ENCODE measurements around the gene WNT5A. TPM values are rescaled to one million over a fixed set of nuclear protein-coding genes. Genes with fewer than 3 reads are reported as not detected.

The WNT5A gene
- polyA plus RNA-seq, 2 of the 4 experiments (the other 2 are of a cell fraction), result 0.10 to 1.1 TPM

DNA sequence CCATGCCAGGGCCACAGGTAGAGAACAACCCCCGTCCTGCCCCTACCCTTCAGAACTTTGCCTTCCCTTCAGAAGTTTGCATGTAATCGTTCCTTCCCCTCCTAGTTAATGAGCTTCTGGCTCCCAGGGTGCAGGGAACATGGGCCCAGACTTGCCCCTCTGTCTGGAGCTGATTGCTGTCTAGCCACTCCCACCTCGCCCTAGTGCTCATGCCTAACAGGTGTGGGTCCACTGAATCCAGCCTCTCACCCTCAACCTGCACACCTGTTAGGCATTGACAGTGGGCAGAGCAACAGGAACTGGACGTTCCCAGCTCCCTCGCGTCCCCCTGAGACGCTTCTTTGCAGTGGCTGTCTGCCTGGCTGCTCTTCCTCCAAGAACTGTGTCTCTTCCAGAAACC lies 40.3 kb downstream of the WNT5A start:
- no peak overlapping the region for H3K4me2 ChIP-seq
- no peak overlapping the region for H3K4me3 ChIP-seq
- H3K4me1 ChIP-seq, result no peaks in the 10 kb centered on the region
- CTCF ChIA-PET, result no interaction called here
- FAIRE-seq (no peak), DNase-seq (ENCODE audit: low read depth in 1 of 2, low spot score in 1 of 2) (no peak), ATAC-seq (no peak)
- WGBS (ENCODE audit: missing lambda C conversion rate), result 32% methylated on average over 5 of the region's 7 CpGs
- POLR2A ChIA-PET, result no interaction called here
- no peak for TF ChIP-seq TP53 (CRISPR knock-in tag; IDR thresholded peaks at IDR 0.05)
- no peak for TF ChIP-seq POLR2AphosphoS2 (conservative IDR thresholded peaks at IDR 0.05; ENCODE audit: low read length)
- TF ChIP-seq USF2 (IDR thresholded peaks at IDR 0.05), result no peak
- no peak for TF ChIP-seq HOXA7 (CRISPR knock-in tag; IDR thresholded peaks at IDR 0.05)
- TF ChIP-seq KDM5A (IDR thresholded peaks at IDR 0.05), result no peak
- TF ChIP-seq CBX2 (IDR thresholded peaks at IDR 0.05; ENCODE audit: borderline replicate concordance, low read depth), result no peak
- no peak for TF ChIP-seq JUNB (IDR thresholded peaks at IDR 0.05)
- TF ChIP-seq POLR2A (IDR thresholded peaks at IDR 0.05; ENCODE audit: low read length), result no peak
- no peak for TF ChIP-seq RARB (CRISPR knock-in tag; IDR thresholded peaks at IDR 0.05)
- no peak for TF ChIP-seq RCOR1 (IDR thresholded peaks at IDR 0.05; ENCODE audit: low read depth, low read length)
- TF ChIP-seq ZNF302 (CRISPR knock-in tag; IDR thresholded peaks at IDR 0.05), result no peak
- no peak for TF ChIP-seq HEYL (CRISPR knock-in tag; IDR thresholded peaks at IDR 0.05)
- TF ChIP-seq ZFP36 (IDR thresholded peaks at IDR 0.05; ENCODE audit: borderline replicate concordance, partially characterized antibody), result no peak
- no peak for TF ChIP-seq ZC3H11A (IDR thresholded peaks at IDR 0.05)
- no peak overlapping the region for H3K27ac ChIP-seq
- no peaks in the 10 kb centered on the region for H3K9me3 ChIP-seq

- CTCF ChIA-PET, result no interaction called here
- ATAC-seq, result no peak
- no peak overlapping the region for H3K4me2 ChIP-seq
- H3K4me3 ChIP-seq, result no peak overlapping the region
- no peak for TF ChIP-seq NFE2L2 (conservative IDR thresholded peaks at IDR 0.05; ENCODE audit: low read length)
- TF ChIP-seq CTCF (IDR thresholded peaks at IDR 0.05), result no peak
- TF ChIP-seq SMC3 (IDR thresholded peaks at IDR 0.05), result no peak
- no peak for TF ChIP-seq NR3C1 (IDR thresholded peaks at IDR 0.05)
- no peak for TF ChIP-seq JUNB (IDR thresholded peaks at IDR 0.05)
- TF ChIP-seq ZFP36 (IDR thresholded peaks at IDR 0.05; ENCODE audit: borderline replicate concordance, partially characterized antibody), result no peak
- TF ChIP-seq CBX8 (IDR thresholded peaks at IDR 0.05), result no peak
- no peak for TF ChIP-seq EP300 (IDR thresholded peaks at IDR 0.05)
- no peak for TF ChIP-seq RAD21 (conservative IDR thresholded peaks at IDR 0.05 in 1 of 2, IDR thresholded peaks at IDR 0.05 in 1 of 2)
- TF ChIP-seq EHF (CRISPR knock-in tag; IDR thresholded peaks at IDR 0.05), result no peak
- no peak for TF ChIP-seq RNF2 (IDR thresholded peaks at IDR 0.05; ENCODE audit: borderline replicate concordance, low read depth)
- no peak for TF ChIP-seq ATOH8 (CRISPR knock-in tag; IDR thresholded peaks at IDR 0.05; ENCODE audit: low read depth)
- no peak for TF ChIP-seq FOSL2 (IDR thresholded peaks at IDR 0.05)
- TF ChIP-seq FOSL2 (CRISPR knock-in tag; IDR thresholded peaks at IDR 0.05), result no peak
- no peak for TF ChIP-seq JUN (IDR thresholded peaks at IDR 0.05)
- no peak for DNase-seq (ENCODE audit: low read depth in 1 of 2, low spot score in 1 of 2)
- H3K9me3 ChIP-seq, result no peaks in the 10 kb centered on the region
- no peaks in the 10 kb centered on the region for H3K4me1 ChIP-seq
- H3K27ac ChIP-seq, result no peak overlapping the region
- WGBS (ENCODE audit: missing lambda C conversion rate), result 23% methylated on average over 6 of the region's 6 CpGs
- POLR2A ChIA-PET, result no interaction called here
- no peak for FAIRE-seq
Measured at GRCh38 chr3:55445551-55445950, 41.6 kb downstream of the WNT5A start.
